K562 (cell line): ENCODE data around the gene PREX1. TPM values are rescaled to one million over a fixed set of nuclear protein-coding genes. Genes with fewer than 3 reads are reported as not detected.

Source experiments
- ATAC-seq: fragments of 200-7000 bp; cut with Tn5 transposase; 3 replicates; pipeline ENCODE4 v1.9.1; 2020; ENCODE audit warnings: moderate library complexity
- BruUV-seq: library from RNA; stranded (reverse); fragments of 400-500 nt; replicated peaks from 2 replicates; lab custom pipeline; 2021; lab: Mats Ljungman, UMichigan
- CTCF ChIA-PET: fragments of 300-600 bp; formaldehyde crosslinking; extraction: SDS; loops from one replicate; lab custom pipeline; 2021; ENCODE audit warnings: low intra/inter-chr PET ratio; lab: Yijun Ruan, JAX
- POLR2A ChIA-PET: fragments of 300-600, 350-650 bp; sonication (Branson Sonifier 250); formaldehyde crosslinking; extraction: SDS; loops from one replicate; lab custom pipeline; 2021; ENCODE audit warnings: antibody characterized with exemption, inconsistent platforms; lab: Yijun Ruan, JAX
- DNase-seq, 4 experiments: peaks; one replicate each; pipeline versions ENCODE4 v3.0.0 to v3.0.0-alpha.2; 2011 to 2018; ENCODE audit warnings: low spot score in 3 of 4, mixed read lengths in 3 of 4; ENCODE audit errors: extremely low read depth in 1 of 4
- FAIRE-seq: peaks from 2 replicates; lab custom pipeline; 2011; peaks lifted over from hg19 to GRCh38; lab: Jason Lieb, UNC
- H2AFZ ChIP-seq: 2 replicates; pipeline ENCODE4 v1.6.0; 2011; ENCODE audit warnings: low read depth, low read length, control low read depth, inconsistent platforms
- H3K27ac ChIP-seq: fragments of 200-600 bp; 3 replicates; pipeline ENCODE4 v1.8.0; 2011; ENCODE audit warnings: low read depth, mild to moderate bottlenecking, control low read depth, inconsistent platforms, low read length, moderate library complexity, mixed read lengths; ENCODE audit errors: extremely low read depth
- H3K27me3 ChIP-seq, 2 experiments: fragments of 300-600 bp in 1 of 2; 2 replicates in 1 of 2; 3 replicates in 1 of 2; pipeline versions ENCODE4 v1.6.0 to v1.8.0; 2011; ENCODE audit warnings: inconsistent platforms in 2 of 2, low read length in 2 of 2, mild to moderate bottlenecking in 1 of 2, mixed read lengths in 1 of 2, moderate library complexity in 1 of 2; ENCODE audit not compliant: control insufficient read depth in 2 of 2, insufficient read depth in 2 of 2
- H3K36me3 ChIP-seq: fragments of 300-600 bp; 3 replicates; pipeline ENCODE4 v1.8.0; 2011; ENCODE audit warnings: mild to moderate bottlenecking, low read length, inconsistent platforms; ENCODE audit not compliant: control insufficient read depth, insufficient read depth
- H3K4me1 ChIP-seq, 2 experiments: fragments of 200-600 bp in 1 of 2; replicated peaks in 1 of 2; 2 replicates in 1 of 2; 3 replicates in 1 of 2; pipeline versions ENCODE4 v1.5.1 to v1.8.0; 2011; ENCODE audit warnings: inconsistent platforms in 2 of 2, low read length in 2 of 2, mild to moderate bottlenecking in 1 of 2, mixed read lengths in 1 of 2, moderate library complexity in 1 of 2; ENCODE audit not compliant: control insufficient read depth in 2 of 2, insufficient read depth in 2 of 2
- H3K4me2 ChIP-seq: 2 replicates; pipeline ENCODE4 v1.6.1; 2011; ENCODE audit warnings: low read length, control low read depth, inconsistent platforms, mixed read lengths; ENCODE audit not compliant: insufficient read depth
- H3K4me3 ChIP-seq: fragments of 200-600 bp; sonication (generic), shearing (Covaris generic); 2 replicates; pipeline ENCODE4 v1.5.1; 2016; ENCODE audit warnings: control low read depth, inconsistent platforms
- H3K79me2 ChIP-seq: fragments of 200-600 bp; 3 replicates; pipeline ENCODE4 v1.8.0; 2011; ENCODE audit warnings: low read length, inconsistent platforms; ENCODE audit not compliant: control insufficient read depth, insufficient read depth
- H3K9ac ChIP-seq, 2 experiments: 2 replicates each; pipeline versions ENCODE4 v1.6.0 to v1.6.1; 2011; ENCODE audit warnings: low read depth in 2 of 2, low read length in 2 of 2, control low read depth in 1 of 2, inconsistent platforms in 1 of 2, mild to moderate bottlenecking in 1 of 2, mixed read lengths in 1 of 2; ENCODE audit not compliant: insufficient read depth in 1 of 2
- H3K9me1 ChIP-seq: one replicate; pipeline ENCODE4 v1.6.0; 2011; ENCODE audit warnings: inconsistent platforms, mild to moderate bottlenecking, low read length, moderate library complexity; ENCODE audit not compliant: control insufficient read depth, insufficient read depth
- H3K9me3 ChIP-seq: replicated peaks from 2 replicates; pipeline ENCODE4 v1.5.1; 2011; ENCODE audit warnings: low read depth, low read length, inconsistent platforms; ENCODE audit not compliant: control insufficient read depth, insufficient read depth
- H4K20me1 ChIP-seq: replicated peaks from 2 replicates; pipeline ENCODE4 v1.6.1; 2011; ENCODE audit warnings: low read length, inconsistent platforms, mixed read lengths; ENCODE audit not compliant: control insufficient read depth, insufficient read depth
- CTCFL ChIP-seq: IDR thresholded peaks from 2 replicates; pipeline ENCODE4 v1.6.1; 2011; ENCODE audit warnings: borderline replicate concordance, low read depth, mild to moderate bottlenecking, moderate library complexity, low read length; ENCODE audit not compliant: insufficient read depth, poor library complexity, severe bottlenecking
- E4F1 ChIP-seq: fragments of 250-450 bp; sonication (Bioruptor Pico); IDR thresholded peaks from 2 replicates; pipeline ENCODE4 v1.5.0; 2021; ENCODE audit warnings: mild to moderate bottlenecking, borderline replicate concordance
- ETV6 ChIP-seq, 3 experiments: fragments of 150-350 bp in 1 of 3; sonication (generic) in 1 of 3; formaldehyde crosslinking in 1 of 3; IDR thresholded peaks; 2 replicates each; pipeline versions ENCODE4 v1.6.1 to v1.8.0; 2014 to 2022; ENCODE audit warnings: borderline replicate concordance in 2 of 3, low read depth in 2 of 3, antibody characterized with exemption in 1 of 3, low read length in 1 of 3, mild to moderate bottlenecking in 1 of 3, missing genetic modification reagents in 1 of 3
- GATAD2A ChIP-seq: fragments of 450-650 bp; IDR thresholded peaks from 2 replicates; pipeline ENCODE4 v1.6.1; 2017
- MCM2 ChIP-seq: fragments of 450-650 bp; IDR thresholded peaks from 2 replicates; pipeline ENCODE4 v1.6.1; 2017; ENCODE audit warnings: low read depth, mild to moderate bottlenecking
- MEF2A ChIP-seq: IDR thresholded peaks from 2 replicates; pipeline ENCODE4 v1.6.1; 2011; ENCODE audit warnings: low read depth, mild to moderate bottlenecking, low read length, moderate library complexity; ENCODE audit not compliant: control insufficient read depth
- NFIX ChIP-seq: fragments of 250-450 bp; sonication (Bioruptor Pico); IDR thresholded peaks from 2 replicates; pipeline ENCODE4 v1.4.0; 2020; ENCODE audit warnings: low read depth, mild to moderate bottlenecking, moderate library complexity
- NR4A1 ChIP-seq, 2 experiments: fragments of 250-450 bp in 1 of 2; fragments of 450-650 bp in 1 of 2; sonication (Bioruptor Pico) in 1 of 2; IDR thresholded peaks; 2 replicates each; pipeline versions ENCODE4 v1.4.0 to v1.6.1; 2016 to 2020; ENCODE audit warnings: mild to moderate bottlenecking in 2 of 2, missing compliant biosample characterization in 1 of 2, missing genetic modification characterization in 1 of 2, moderate library complexity in 1 of 2
- RBM34 ChIP-seq: fragments of 200-400 bp; formaldehyde crosslinking; IDR thresholded peaks from 2 replicates; pipeline ENCODE4 v1.6.1; 2018; ENCODE audit warnings: low read length, borderline replicate concordance; ENCODE audit not compliant: insufficient read depth
- RFX5 ChIP-seq: IDR thresholded peaks from 2 replicates; pipeline ENCODE4 v1.6.1; 2011; ENCODE audit warnings: low read depth, mild to moderate bottlenecking, improper control_type of control experiment, low read length
- ZNF384 ChIP-seq: IDR thresholded peaks from 2 replicates; pipeline ENCODE4 v1.6.1; 2012; ENCODE audit warnings: low read depth, low read length, improper control_type of control experiment
- WGBS: fragments of 100-300 bp; shearing (Covaris generic); methylation state at CpG from one replicate; pipeline ENCODE4 v1.1.6; 2016; ENCODE audit warnings: low coverage, mixed read lengths; ENCODE audit not compliant: insufficient coverage; ENCODE audit errors: missing lambda C conversion rate; 5-methylcytosine and 5-hydroxymethylcytosine counted together
- in situ Hi-C: fragments of 300-500 bp; cut with MboI; formaldehyde crosslinking; loops from 4 replicates; pipeline ENCODE4 v1.15.0; 2018; ENCODE audit warnings: inconsistent platforms, mixed read lengths
- intact Hi-C: fragments of 100-400 bp; cut with micrococcal nuclease; formaldehyde crosslinking; loops from 2 replicates; pipeline ENCODE4 v1.14.2; 2022
- polyA plus RNA-seq, 8 experiments: library from polyadenylated mRNA; depleted of rRNA in 4 of 8; stranded (reverse) in 5 of 8; unstranded in 3 of 8; fragments of >200 nt; fragmentation: Nextera tagmentation in 2 of 8; fragmentation: Illumina TruSeq in 1 of 8; extraction: Ambion mirVana in 2 of 8; extraction: Trizol in 1 of 8; gene quantifications; 2 replicates each; pipeline versions ENCODE4 v1.2.1 to v1.2.3, GENCODE V29; 2011 to 2014; ENCODE audit warnings: inconsistent platforms in 1 of 8, missing spikeins in 1 of 8
- total RNA-seq, 7 experiments: library from RNA; depleted of rRNA in 6 of 7; stranded (reverse); fragments of >200 nt in 6 of 7; fragmentation: Illumina TruSeq in 2 of 7; extraction: Trizol in 2 of 7; gene quantifications; 2 replicates each; pipeline versions ENCODE4 v1.2.1 to v1.2.3, GENCODE V29; 2011 to 2021; ENCODE audit warnings: low replicate concordance in 1 of 7
- TF ChIP-seq, protein P1 (sequence below): sonication (generic); formaldehyde crosslinking; IDR thresholded peaks from 2 replicates; pipeline ENCODE4 v1.9.0; 2022; ENCODE audit warnings: mild to moderate bottlenecking, missing genetic modification reagents
- TF ChIP-seq, protein P2 (sequence below), 2 experiments: fragments of 200-800 bp in 1 of 2; sonication (Bioruptor generic) in 1 of 2; sonication (generic) in 1 of 2; formaldehyde crosslinking in 1 of 2; IDR thresholded peaks in 1 of 2; conservative IDR thresholded peaks in 1 of 2; 2 replicates each; pipeline versions ENCODE4 v1.5.0 to v1.6.1; 2016 to 2020; ENCODE audit warnings: missing compliant biosample characterization in 1 of 2, missing genetic modification characterization in 1 of 2, missing genetic modification reagents in 1 of 2

PREX1 gene
- total and polyA plus RNA-seq, 9 of the 15 experiments (the other 6 are each of a cell fraction or from before 2014, with no cell fraction given), result 0.37 to 10.4 (median 4.8) TPM

DNA sequence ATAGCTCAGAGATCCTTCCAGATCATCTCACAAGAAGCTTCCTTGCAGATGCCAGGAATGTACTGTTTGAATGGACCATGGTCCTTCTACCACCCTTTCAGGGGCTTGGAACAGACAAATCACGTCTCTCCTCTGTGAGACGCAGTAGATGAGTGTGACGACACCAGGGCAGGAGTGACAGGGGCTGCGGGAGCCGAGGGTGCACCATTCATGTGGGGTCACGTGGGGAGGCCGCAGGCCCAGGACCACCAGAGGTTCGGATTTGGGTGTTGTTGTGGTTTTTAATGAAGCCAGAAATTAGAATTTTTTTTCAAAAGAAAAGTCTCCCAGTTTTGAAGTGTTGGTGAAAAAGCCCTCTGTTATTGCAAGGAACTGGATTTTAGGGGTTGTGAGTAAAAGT is 79.2 kb downstream of the PREX1 start (continued):
- no peak for TF ChIP-seq RFX5
- no peak for TF ChIP-seq MEF2A
- TF ChIP-seq NFIX, result no peak
- TF ChIP-seq NR4A1 (CRISPR knock-in tag; IDR thresholded peaks at IDR 0.05), result no peak
- TF ChIP-seq NR4A1 (tag; IDR thresholded peaks at IDR 0.05), result no peak
- TF ChIP-seq ZNF384, result no peak
- TF ChIP-seq, all 486 proteins: peak for 0

DNA sequence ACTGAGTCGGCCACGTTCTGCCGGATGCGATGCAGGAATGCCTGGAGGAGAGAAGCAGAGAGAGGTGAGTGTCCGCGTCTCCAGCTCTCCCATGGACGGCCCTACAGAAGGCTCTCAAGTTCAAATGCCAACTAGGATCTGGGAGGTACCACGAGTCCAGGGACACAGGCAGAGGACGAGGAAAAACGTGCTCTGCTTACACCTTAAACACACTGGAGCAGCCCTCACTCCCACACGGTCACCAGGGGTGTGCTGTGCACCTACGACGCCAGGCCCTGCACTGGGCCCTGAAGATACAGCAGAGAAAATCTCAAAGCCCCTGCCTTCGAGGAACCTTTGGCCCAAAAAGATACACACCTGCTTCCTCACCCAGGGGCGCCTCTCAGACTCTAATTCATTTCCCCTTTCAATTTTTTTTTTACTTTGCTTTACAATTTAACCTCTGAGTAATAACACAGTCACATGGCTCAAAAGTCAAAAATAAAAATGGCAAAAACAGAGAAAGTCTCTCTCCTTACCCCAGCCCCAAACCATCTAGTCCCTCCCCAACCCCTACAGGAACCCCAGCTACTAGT is 79.9 kb downstream of the PREX1 start:
- FAIRE-seq, result no peak
- 35% methylated on average over 15 of the region's 15 CpGs for WGBS
- BruUV-seq, result no TSS peak
- Histone ChIP-seq H3K9me1 (no peaks in the 10 kb centered on the region), H3K27me3 (no peaks in the 10 kb centered on the region), H3K27ac (no peak overlapping the region), H3K4me3 (no peak overlapping the region), H3K9me3 (no peaks in the 10 kb centered on the region), H3K4me1 (peaks cover 0 to 9% of the 10 kb centered on the region in 2 experiments; a peak in 1 of 5 replicates), H3K36me3 (peaks cover 2% of the 10 kb centered on the region; the same call in 1 of the 3 replicates), H4K20me1 (no peaks in the 10 kb centered on the region), H3K79me2 (no peaks in the 10 kb centered on the region), H3K4me2 (no peak overlapping the region), H3K9ac (no peak overlapping the region), H2AFZ (no peak overlapping the region)
- in situ Hi-C loops, result no loop called here
- 0 out of 3 replicates have a peak, but pooled peaks have one; percentile 22 for ATAC-seq
- ChIA-PET POLR2A (no interaction called here), CTCF (no interaction called here)
- intact Hi-C loops, result no loop called here
- no peak for DNase-seq
- no peak for TF ChIP-seq RBM34
- TF ChIP-seq CTCFL, result no peak
- TF ChIP-seq ETV6 (IDR thresholded peaks at IDR 0.05; ENCODE audit: borderline replicate concordance in 1 of 2, low read depth in 2 of 2, low read length in 1 of 2), result no peak
- no peak for TF ChIP-seq ETV6 (CRISPR knock-in tag; IDR thresholded peaks at IDR 0.05; ENCODE audit: borderline replicate concordance)
- TF ChIP-seq, protein P1, sequence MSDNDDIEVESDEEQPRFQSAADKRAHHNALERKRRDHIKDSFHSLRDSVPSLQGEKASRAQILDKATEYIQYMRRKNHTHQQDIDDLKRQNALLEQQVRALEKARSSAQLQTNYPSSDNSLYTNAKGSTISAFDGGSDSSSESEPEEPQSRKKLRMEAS, result no peak
- TF ChIP-seq GATAD2A, result no peak
- TF ChIP-seq E4F1 (CRISPR knock-in tag), result no peak
- no peak for TF ChIP-seq MCM2
- TF ChIP-seq, protein P2, sequence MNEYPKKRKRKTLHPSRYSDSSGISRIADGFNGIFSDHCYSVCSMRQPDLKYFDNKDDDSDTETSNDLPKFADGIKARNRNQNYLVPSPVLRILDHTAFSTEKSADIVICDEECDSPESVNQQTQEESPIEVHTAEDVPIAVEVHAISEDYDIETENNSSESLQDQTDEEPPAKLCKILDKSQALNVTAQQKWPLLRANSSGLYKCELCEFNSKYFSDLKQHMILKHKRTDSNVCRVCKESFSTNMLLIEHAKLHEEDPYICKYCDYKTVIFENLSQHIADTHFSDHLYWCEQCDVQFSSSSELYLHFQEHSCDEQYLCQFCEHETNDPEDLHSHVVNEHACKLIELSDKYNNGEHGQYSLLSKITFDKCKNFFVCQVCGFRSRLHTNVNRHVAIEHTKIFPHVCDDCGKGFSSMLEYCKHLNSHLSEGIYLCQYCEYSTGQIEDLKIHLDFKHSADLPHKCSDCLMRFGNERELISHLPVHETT (CRISPR knock-in tag; conservative IDR thresholded peaks at IDR 0.05 in 1 of 2, IDR thresholded peaks at IDR 0.05 in 1 of 2), result no peak
